IMR-90 (cell line): ENCODE results near the gene RELT. TPM values are rescaled to one million over a fixed set of nuclear protein-coding genes. Genes with fewer than 3 reads are reported as not detected.

Experiments used
- ATAC-seq: fragments of 200-7000 bp; cut with Tn5 transposase; 2 replicates; pipeline ENCODE4 v1.9.1; 2020; ENCODE audit warnings: low read depth, mild to moderate bottlenecking, moderate library complexity
- BruUV-seq: library from RNA; stranded (reverse); fragments of 400-500 nt; replicated peaks from 2 replicates; lab custom pipeline; 2021; lab: Mats Ljungman, UMichigan
- CTCF ChIA-PET: fragments of 300-600 bp; formaldehyde crosslinking; extraction: SDS; loops from one replicate; lab custom pipeline; 2021; ENCODE audit warnings: antibody characterized with exemption; lab: Yijun Ruan, JAX
- POLR2A ChIA-PET: fragments of 300-600 bp; sonication (Branson Sonifier 250); formaldehyde crosslinking; loops from one replicate; lab custom pipeline; 2022; ENCODE audit warnings: antibody characterized with exemption; ENCODE audit not compliant: unreplicated experiment; lab: Charles Lee
- DNase-seq: peaks from one replicate; pipeline ENCODE4 v3.0.0; 2013
- H2AFZ ChIP-seq: replicated peaks from 2 replicates; pipeline ENCODE3; 2013; ENCODE audit warnings: low read length, mild to moderate bottlenecking; ENCODE audit not compliant: poor library complexity
- H2AK5ac ChIP-seq: 2 replicates; pipeline ENCODE4 v1.6.1; 2013; ENCODE audit warnings: low read depth, low read length, inconsistent platforms
- H2AK9ac ChIP-seq: replicated peaks from 2 replicates; pipeline ENCODE3; 2013; ENCODE audit warnings: mild to moderate bottlenecking, low read depth, low read length, moderate library complexity; ENCODE audit not compliant: poor library complexity
- H2BK120ac ChIP-seq: 2 replicates; pipeline ENCODE4 v1.6.1; 2013; ENCODE audit warnings: low read depth, low read length, inconsistent platforms
- H2BK15ac ChIP-seq: 3 replicates; pipeline ENCODE4 v1.6.1; 2013; ENCODE audit warnings: low read depth, low read length, inconsistent platforms
- H2BK20ac ChIP-seq: 2 replicates; pipeline ENCODE4 v1.6.1; 2013; ENCODE audit warnings: low read depth, mild to moderate bottlenecking, inconsistent platforms, low read length, moderate library complexity
- H2BK5ac ChIP-seq: 2 replicates; pipeline ENCODE4 v1.6.1; 2013; ENCODE audit warnings: mild to moderate bottlenecking, low read depth, low read length, inconsistent platforms; ENCODE audit not compliant: poor library complexity, severe bottlenecking
- H3K14ac ChIP-seq: replicated peaks from 2 replicates; pipeline ENCODE4 v1.6.1; 2013; ENCODE audit warnings: low read depth, low read length, inconsistent platforms
- H3K18ac ChIP-seq: 2 replicates; pipeline ENCODE4 v1.6.1; 2013; ENCODE audit warnings: low read depth, low read length, control low read depth
- H3K23ac ChIP-seq: 2 replicates; pipeline ENCODE4 v1.6.1; 2013; ENCODE audit warnings: low read depth, low read length, inconsistent platforms
- H3K27ac ChIP-seq: 2 replicates; pipeline ENCODE4 v1.5.1; 2013; ENCODE audit warnings: mild to moderate bottlenecking, control low read depth, low read length; ENCODE audit not compliant: insufficient read depth
- H3K27me3 ChIP-seq: 2 replicates; pipeline ENCODE4 v1.6.1; 2013; ENCODE audit warnings: low read length; ENCODE audit not compliant: control insufficient read depth, insufficient read depth
- H3K36me3 ChIP-seq: 2 replicates; pipeline ENCODE4 v1.6.1; 2013; ENCODE audit warnings: low read length, mixed read lengths; ENCODE audit not compliant: control insufficient read depth, insufficient read depth
- H3K4ac ChIP-seq: 2 replicates; pipeline ENCODE4 v1.6.1; 2013; ENCODE audit warnings: low read depth, low read length, inconsistent platforms
- H3K4me1 ChIP-seq: 2 replicates; pipeline ENCODE4 v1.6.1; 2013; ENCODE audit warnings: low read length, mixed read lengths; ENCODE audit not compliant: control insufficient read depth, insufficient read depth
- H3K4me2 ChIP-seq: 2 replicates; pipeline ENCODE4 v1.6.1; 2013; ENCODE audit warnings: low read depth, mild to moderate bottlenecking, control low read depth, low read length, moderate library complexity
- H3K4me3 ChIP-seq: 2 replicates; pipeline ENCODE4 v1.5.1; 2013; ENCODE audit warnings: low read depth, mild to moderate bottlenecking, control low read depth, low read length, moderate library complexity; ENCODE audit not compliant: insufficient read depth
- H3K56ac ChIP-seq: 2 replicates; pipeline ENCODE4 v1.6.1; 2013; ENCODE audit warnings: low read length, inconsistent platforms; ENCODE audit not compliant: insufficient read depth; ENCODE audit errors: extremely low read depth
- H3K79me1 ChIP-seq, 2 experiments: 2 replicates each; pipeline ENCODE4 v1.6.1; 2013; ENCODE audit warnings: low read length in 2 of 2, inconsistent platforms in 1 of 2, low read depth in 1 of 2
- H3K9ac ChIP-seq: 2 replicates; pipeline ENCODE4 v1.6.1; 2013; ENCODE audit warnings: low read depth, low read length, control low read depth
- H3K9me1 ChIP-seq: 2 replicates; pipeline ENCODE4 v1.6.1; 2013; ENCODE audit warnings: low read length, inconsistent platforms; ENCODE audit not compliant: insufficient read depth
- H3K9me3 ChIP-seq: 2 replicates; pipeline ENCODE4 v1.6.1; 2013; ENCODE audit warnings: low read length; ENCODE audit not compliant: control insufficient read depth, insufficient read depth
- H4K20me1 ChIP-seq: 2 replicates; pipeline ENCODE4 v1.6.1; 2013; ENCODE audit warnings: low read length, inconsistent platforms; ENCODE audit not compliant: insufficient read depth
- H4K5ac ChIP-seq: 2 replicates; pipeline ENCODE4 v1.6.1; 2013; ENCODE audit warnings: mild to moderate bottlenecking, low read depth, low read length, control low read depth
- H4K8ac ChIP-seq, 2 experiments: 2 replicates each; pipeline ENCODE4 v1.6.1; 2013; ENCODE audit warnings: low read depth in 2 of 2, low read length in 2 of 2, control low read depth in 1 of 2, inconsistent platforms in 1 of 2
- H4K91ac ChIP-seq: 2 replicates; pipeline ENCODE4 v1.6.1; 2013; ENCODE audit warnings: low read depth, low read length, inconsistent platforms; ENCODE audit not compliant: insufficient read depth
- BHLHE40 ChIP-seq: fragments of 150-350 bp; IDR thresholded peaks from 2 replicates; pipeline ENCODE4 v1.6.1; 2016; ENCODE audit warnings: mild to moderate bottlenecking, low read depth, low read length
- MAZ ChIP-seq: IDR thresholded peaks from 2 replicates; pipeline ENCODE4 v1.6.1; 2012; ENCODE audit warnings: low read depth, mild to moderate bottlenecking, low read length, improper control_type of control experiment, moderate library complexity, borderline replicate concordance
- MXI1 ChIP-seq: IDR thresholded peaks from 2 replicates; pipeline ENCODE4 v1.6.1; 2012; ENCODE audit warnings: low read depth, mild to moderate bottlenecking, low read length, moderate library complexity, borderline replicate concordance
- RAD21 ChIP-seq: IDR thresholded peaks from 2 replicates; pipeline ENCODE4 v1.6.1; 2012; ENCODE audit warnings: low read length, improper control_type of control experiment
- RCOR1 ChIP-seq: IDR thresholded peaks from 2 replicates; pipeline ENCODE4 v1.6.1; 2012; ENCODE audit warnings: mild to moderate bottlenecking, low read length, improper control_type of control experiment; ENCODE audit not compliant: insufficient replicate concordance
- SMC3 ChIP-seq: fragments of 150-350 bp; IDR thresholded peaks from 2 replicates; pipeline ENCODE4 v1.6.1; 2016; ENCODE audit warnings: low read depth, mild to moderate bottlenecking, antibody characterized with exemption, low read length, moderate library complexity
- WGBS, 2 experiments: methylation state at CpG; one replicate each; pipeline versions ENCODE4 v1.1.5 to v1.1.7; 2013; ENCODE audit warnings: missing lambda C conversion rate in 2 of 2; ENCODE audit not compliant: insufficient read length in 1 of 2; ENCODE audit errors: extremely low coverage in 2 of 2; 5-methylcytosine and 5-hydroxymethylcytosine counted together
- dilution Hi-C: fragments of 300-500 bp; cut with HindIII; formaldehyde crosslinking; loops from one replicate; pipeline ENCODE4 v1.14.3; 2018; ENCODE audit warnings: low sequenced_read_pairs; ENCODE audit not compliant: unreplicated experiment
- in situ Hi-C: fragments of 300-500 bp; cut with MboI; formaldehyde crosslinking; loops from 3 replicates; pipeline ENCODE4 v1.14.3; 2019; ENCODE audit warnings: low sequenced_read_pairs, inconsistent platforms, mixed read lengths
- intact Hi-C: fragments of 100-400 bp; cut with micrococcal nuclease; formaldehyde crosslinking; loops from 2 replicates; pipeline ENCODE4 v1.10.0; 2022
- polyA plus RNA-seq, 3 experiments: library from polyadenylated mRNA; depleted of rRNA; stranded (reverse); fragments of >200 nt; gene quantifications; 2 replicates each; pipeline ENCODE4 v1.2.3, GENCODE V29; 2012; ENCODE audit warnings: low replicate concordance in 1 of 3
- total RNA-seq: library from RNA; depleted of rRNA; stranded (reverse); fragments of >200 nt; gene quantifications from 2 replicates; pipeline ENCODE4 v1.2.3, GENCODE V29; 2012
- TF ChIP-seq, protein P1 (sequence below): conservative IDR thresholded peaks from 2 replicates; pipeline ENCODE4 v1.5.1; 2012; ENCODE audit warnings: mild to moderate bottlenecking, low read depth, low read length, improper control_type of control experiment

The RELT gene
- total and polyA plus RNA-seq, 2 of the 4 experiments (the other 2 are of a cell fraction) = 2.3 to 5.3 TPM

DNA sequence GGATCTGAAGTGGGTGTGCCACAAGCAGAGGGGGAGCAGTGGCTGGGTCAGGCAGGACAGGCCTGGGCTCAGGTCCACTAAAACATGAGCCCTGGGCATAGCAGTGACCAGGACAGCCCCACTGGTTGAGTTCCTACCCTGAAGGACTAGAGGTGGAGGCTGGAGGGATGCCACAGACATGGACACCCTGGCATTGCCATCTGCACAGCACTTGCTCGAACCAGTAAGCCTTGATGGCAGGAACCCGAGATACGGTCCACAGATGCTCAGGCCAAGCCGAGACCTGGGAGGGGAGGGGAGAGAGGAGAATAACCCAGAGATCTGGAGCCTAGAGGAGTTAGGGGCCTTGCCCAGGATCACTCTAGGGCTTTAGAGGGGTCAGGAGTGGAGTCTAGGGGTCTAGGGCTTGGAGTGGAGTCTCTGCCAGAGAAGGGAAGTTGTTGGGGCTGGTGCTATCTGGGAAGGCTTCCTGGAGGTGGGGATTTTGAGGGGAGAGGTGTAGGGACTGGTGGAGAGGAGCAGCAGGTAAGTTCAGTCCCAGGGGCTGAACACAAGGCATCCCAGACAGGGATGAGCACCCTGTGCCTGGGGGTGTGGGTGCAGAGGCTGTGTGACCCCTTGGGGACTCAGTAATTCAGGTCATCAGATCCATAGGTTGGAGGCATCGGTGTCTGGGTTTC is 30.6 kb upstream of the RELT start:
- in situ Hi-C loops = no loop called here
- BruUV-seq = no TSS peak
- intact Hi-C loops = no loop called here
- Histone ChIP-seq H3K27me3 (no peaks in the 10 kb centered on the region), H3K27ac (no peak overlapping the region), H2BK15ac (no peak overlapping the region), H3K4ac (no peak overlapping the region), H3K79me1 (peaks cover 20 to 89% of the 10 kb centered on the region in 2 experiments), H3K56ac (no peak overlapping the region), H3K18ac (no peak overlapping the region), H3K4me2 (no peak overlapping the region), H4K91ac (no peak overlapping the region), H3K36me3 (peaks cover 25% of the 10 kb centered on the region), H2AFZ (no peak overlapping the region), H2BK5ac (no peak overlapping the region), H2BK120ac (no peak overlapping the region), H3K9ac (no peak overlapping the region), H3K9me3 (no peaks in the 10 kb centered on the region), H2AK9ac (peak overlapping the region; percentile 44), H4K20me1 (peaks cover 99% of the 10 kb centered on the region), H2BK20ac (no peak overlapping the region), H3K23ac (no peak overlapping the region), H3K4me1 (peaks cover 20% of the 10 kb centered on the region), H4K5ac (no peak overlapping the region), H4K8ac (no peak overlapping the region), H2AK5ac (no peak overlapping the region), H3K9me1 (peaks cover 15% of the 10 kb centered on the region; the same call in 1 of the 2 replicates), H3K14ac (no peak overlapping the region), H3K4me3 (no peak overlapping the region)
- no peak for ATAC-seq
- ChIA-PET POLR2A (no interaction called here), CTCF (interaction anchor here (1.4 kb wide), 1 partner anchor 10 kb away, joined by 8 read pairs; no protein-coding TSS in a partner anchor)
- DNase-seq = no peak
- WGBS, 2 experiments = 89% methylated on average over 4 of the region's 5 CpGs; no CpG with 5 or more reads in 1 of the 2 experiments
- dilution Hi-C loops = no loop called here
- TF ChIP-seq MAZ = no peak
- TF ChIP-seq, protein P1, sequence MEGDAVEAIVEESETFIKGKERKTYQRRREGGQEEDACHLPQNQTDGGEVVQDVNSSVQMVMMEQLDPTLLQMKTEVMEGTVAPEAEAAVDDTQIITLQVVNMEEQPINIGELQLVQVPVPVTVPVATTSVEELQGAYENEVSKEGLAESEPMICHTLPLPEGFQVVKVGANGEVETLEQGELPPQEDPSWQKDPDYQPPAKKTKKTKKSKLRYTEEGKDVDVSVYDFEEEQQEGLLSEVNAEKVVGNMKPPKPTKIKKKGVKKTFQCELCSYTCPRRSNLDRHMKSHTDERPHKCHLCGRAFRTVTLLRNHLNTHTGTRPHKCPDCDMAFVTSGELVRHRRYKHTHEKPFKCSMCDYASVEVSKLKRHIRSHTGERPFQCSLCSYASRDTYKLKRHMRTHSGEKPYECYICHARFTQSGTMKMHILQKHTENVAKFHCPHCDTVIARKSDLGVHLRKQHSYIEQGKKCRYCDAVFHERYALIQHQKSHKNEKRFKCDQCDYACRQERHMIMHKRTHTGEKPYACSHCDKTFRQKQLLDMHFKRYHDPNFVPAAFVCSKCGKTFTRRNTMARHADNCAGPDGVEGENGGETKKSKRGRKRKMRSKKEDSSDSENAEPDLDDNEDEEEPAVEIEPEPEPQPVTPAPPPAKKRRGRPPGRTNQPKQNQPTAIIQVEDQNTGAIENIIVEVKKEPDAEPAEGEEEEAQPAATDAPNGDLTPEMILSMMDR = no peak
- no peak for TF ChIP-seq MXI1
- no peak for TF ChIP-seq RCOR1
- TF ChIP-seq BHLHE40 = no peak
- no peak for TF ChIP-seq RAD21
- no peak for TF ChIP-seq SMC3
